SH-SY5Y (cell line): ENCODE results near the gene ZSCAN21.

Experiments
- GATA2 ChIP-seq: IDR thresholded peaks from 2 replicates; pipeline ENCODE4 v1.6.1; 2011; ENCODE audit warnings: mild to moderate bottlenecking, low read depth, low read length
- GATA3 ChIP-seq: IDR thresholded peaks from 2 replicates; pipeline ENCODE4 v1.6.1; 2011; ENCODE audit warnings: low read depth, mild to moderate bottlenecking, low read length, moderate library complexity

The ZSCAN21 gene

GRCh38 chr7:100021297-100021696 lies 28.3 kb upstream of the ZSCAN21 start:
- TF ChIP-seq GATA2 (no peak), GATA3 (no peak)

- TF ChIP-seq GATA3 (no peak), GATA2 (no peak)
Observed at GRCh38 chr7:100022621-100023020, 27.0 kb upstream of the ZSCAN21 start.

- no peak for TF ChIP-seq GATA2
- no peak for TF ChIP-seq GATA3
Observed at GRCh38 chr7:100023526-100023925, 26.0 kb upstream of the ZSCAN21 start.

- TF ChIP-seq GATA3 = no peak
- TF ChIP-seq GATA2 = no peak
Observed at GRCh38 chr7:100024020-100024619, 25.5 kb upstream of the ZSCAN21 start.

- TF ChIP-seq GATA2 (no peak), GATA3 (no peak)
Observed at GRCh38 chr7:100027197-100027596, 22.4 kb upstream of the ZSCAN21 start.

- no peak for TF ChIP-seq GATA3
- no peak for TF ChIP-seq GATA2
Observed at GRCh38 chr7:100029596-100029995, 20.0 kb upstream of the ZSCAN21 start.

GRCh38 chr7:100033526-100033925 lies 16.0 kb upstream of the ZSCAN21 start:
- no peak for TF ChIP-seq GATA2
- TF ChIP-seq GATA3 = no peak

- TF ChIP-seq GATA3 (no peak), GATA2 (no peak)
Observed at GRCh38 chr7:100034871-100035510, 14.6 kb upstream of the ZSCAN21 start.

- TF ChIP-seq GATA2 (no peak), GATA3 (no peak)
Observed at GRCh38 chr7:100035876-100036275, 13.7 kb upstream of the ZSCAN21 start.

GRCh38 chr7:100038326-100038725 lies 11.2 kb upstream of the ZSCAN21 start:
- TF ChIP-seq GATA3 (no peak), GATA2 (no peak)

GRCh38 chr7:100040575-100040974 lies 9.0 kb upstream of the ZSCAN21 start:
- TF ChIP-seq GATA3 (no peak), GATA2 (no peak)

- TF ChIP-seq GATA2 = no peak
- no peak for TF ChIP-seq GATA3
Observed at GRCh38 chr7:100044718-100045117, 4.9 kb upstream of the ZSCAN21 start.

GRCh38 chr7:100048680-100049079 lies 894 bp upstream of the ZSCAN21 start:
- no peak for TF ChIP-seq GATA2
- TF ChIP-seq GATA3 = no peak

GRCh38 chr7:100051611-100052010 lies 2.0 kb downstream of the ZSCAN21 start:
- TF ChIP-seq GATA3 (no peak), GATA2 (no peak)

GRCh38 chr7:100053215-100053614 lies 3.6 kb downstream of the ZSCAN21 start:
- no peak for TF ChIP-seq GATA3
- no peak for TF ChIP-seq GATA2

- TF ChIP-seq GATA2 (no peak), GATA3 (no peak)
Observed at GRCh38 chr7:100057006-100057405, 7.4 kb downstream of the ZSCAN21 start.
